Measurements from ENCODE around the gene PACSIN1.

GRCh38 chr6:34515473-34516387 lies 49.9 kb downstream of the PACSIN1 start:
- TF ChIP-seq CTCF (IDR thresholded peaks at IDR 0.05) (no peak), POLR2A (IDR thresholded peaks at IDR 0.05) (no peak), POLR2AphosphoS5 (IDR thresholded peaks at IDR 0.05) (no peak)

All from breast epithelium (tissue), 3 donors.